T-helper 17 cell (primary cell): ENCODE measurements around the gene RABL3. TPM values are rescaled to one million over a fixed set of nuclear protein-coding genes. Genes with fewer than 3 reads are reported as not detected.
"Not testable (repeated sequence)": the region's sequence is repeated elsewhere in the genome, so short reads cannot be mapped to it uniquely, and the experiment has no call there.

Source experiments
- ATAC-seq: fragments of 150-1000 bp; cut with Tn5 transposase; 2 replicates; pipeline ENCODE4 v1.10.0; 2021; ENCODE audit warnings: mild to moderate bottlenecking, moderate library complexity
- DNase-seq, 3 donors: peaks; one replicate each; pipeline versions ENCODE4 v3.0.0 to v3.0.0-alpha.2; 2020 to 2021
- H3K9me3 ChIP-seq: one replicate; pipeline ENCODE4 v1.7.0; 2013; ENCODE audit warnings: low read length, mild to moderate bottlenecking; ENCODE audit not compliant: control insufficient read depth, poor library complexity, severe bottlenecking
- H3K27ac Mint-ChIP-seq: one replicate; pipeline ENCODE4 v1.8.0; 2022; ENCODE audit warnings: mild to moderate bottlenecking, moderate library complexity, mixed read lengths
- H3K27me3 Mint-ChIP-seq: one replicate; pipeline ENCODE4 v1.8.0; 2022; ENCODE audit warnings: mixed read lengths
- H3K36me3 Mint-ChIP-seq: one replicate; pipeline ENCODE4 v1.8.0; 2022; ENCODE audit warnings: low read depth, mixed read lengths
- H3K4me1 Mint-ChIP-seq: one replicate; pipeline ENCODE4 v1.8.0; 2022; ENCODE audit warnings: mild to moderate bottlenecking, mixed read lengths
- H3K4me3 Mint-ChIP-seq: one replicate; pipeline ENCODE4 v1.8.0; 2022; ENCODE audit warnings: mild to moderate bottlenecking, moderate library complexity, mixed read lengths
- total RNA-seq, 4 donors: library from RNA in 2 of 4; stranded (reverse) in 2 of 4; gene quantifications; one replicate each; pipeline ENCODE4 v1.2.3 and lab custom pipeline; 2022 to 2026

The RABL3 gene
- total RNA-seq, 2 donors from 2014 or later = 17.3 to 17.8 TPM

DNA sequence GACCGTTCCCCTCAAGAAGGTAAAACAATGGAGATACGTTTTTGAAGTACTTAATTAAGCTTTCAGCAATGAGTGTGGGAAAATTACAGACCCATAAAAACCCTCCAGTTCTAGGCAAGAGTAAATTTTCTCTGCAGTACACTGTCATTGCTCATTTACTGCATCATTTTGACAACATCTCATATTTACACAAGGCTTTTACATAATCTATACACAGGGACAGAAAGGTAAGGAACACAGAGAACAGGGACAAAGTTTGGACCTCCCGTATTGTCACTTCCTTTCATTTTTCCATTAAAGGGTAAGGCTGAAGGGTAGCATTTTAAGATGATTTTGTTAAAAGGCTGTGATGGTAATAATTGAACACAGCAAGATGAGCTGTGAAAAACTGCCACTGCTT is 52.9 kb downstream of the RABL3 start:
- Mint-ChIP-seq H3K27me3 (no peaks in the 10 kb centered on the region), H3K4me3 (no peak overlapping the region), H3K27ac (no peak overlapping the region), H3K36me3 (peaks cover 4% of the 10 kb centered on the region), H3K4me1 (peaks cover under 1% of the 10 kb centered on the region)
- DNase-seq (no peak), ATAC-seq (no peak)
- H3K9me3 ChIP-seq = no peaks in the 10 kb centered on the region

GRCh38 chr3:120688121-120688520 is 54.2 kb downstream of the RABL3 start:
- H3K4me1 Mint-ChIP-seq = no peaks in the 10 kb centered on the region
- H3K4me3 Mint-ChIP-seq = no peak overlapping the region
- H3K9me3 ChIP-seq = no peaks in the 10 kb centered on the region
- H3K36me3 Mint-ChIP-seq = peaks cover 4% of the 10 kb centered on the region
- no peak for DNase-seq
- H3K27me3 Mint-ChIP-seq = no peaks in the 10 kb centered on the region
- ATAC-seq = no peak
- no peak overlapping the region for H3K27ac Mint-ChIP-seq

DNA sequence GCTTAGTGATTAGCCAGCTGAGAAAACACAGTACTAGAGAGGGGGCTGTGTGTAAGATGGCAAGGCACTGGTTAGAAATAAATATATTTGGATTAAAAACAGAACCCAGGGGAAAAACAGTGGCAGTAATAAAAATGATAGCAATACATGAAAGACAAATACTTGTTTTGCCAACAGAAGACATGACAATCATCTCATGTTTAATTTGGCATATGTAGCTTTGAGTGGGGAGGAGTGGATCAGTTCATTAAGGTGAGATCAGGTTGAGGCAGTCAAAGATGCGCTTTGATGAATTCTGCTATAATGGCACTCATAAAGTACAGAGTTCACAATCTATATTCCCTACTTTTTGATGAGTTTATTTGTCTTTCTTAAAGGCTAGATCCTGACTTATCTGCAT is 56.9 kb downstream of the RABL3 start:
- ATAC-seq = no peak
- Mint-ChIP-seq H3K27ac (no peak overlapping the region), H3K27me3 (no peaks in the 10 kb centered on the region), H3K4me1 (peaks cover 5% of the 10 kb centered on the region), H3K36me3 (peaks cover 2% of the 10 kb centered on the region), H3K4me3 (no peak overlapping the region)
- H3K9me3 ChIP-seq = no peaks in the 10 kb centered on the region
- DNase-seq = no peak

GRCh38 chr3:120684896-120685295 is 57.4 kb downstream of the RABL3 start:
- Mint-ChIP-seq H3K36me3 (peaks cover 2% of the 10 kb centered on the region), H3K27ac (no peak overlapping the region), H3K4me1 (peaks cover 5% of the 10 kb centered on the region), H3K27me3 (no peaks in the 10 kb centered on the region), H3K4me3 (no peak overlapping the region)
- no peak for DNase-seq
- no peak for ATAC-seq
- no peaks in the 10 kb centered on the region for H3K9me3 ChIP-seq

- H3K9me3 ChIP-seq = no peaks in the 10 kb centered on the region
- no peak overlapping the region for H3K4me3 Mint-ChIP-seq
- H3K27ac Mint-ChIP-seq = no peak overlapping the region
- H3K36me3 Mint-ChIP-seq = peaks cover 2% of the 10 kb centered on the region
- ATAC-seq (no peak), DNase-seq (no peak)
- peaks cover 5% of the 10 kb centered on the region for H3K4me1 Mint-ChIP-seq
- H3K27me3 Mint-ChIP-seq = no peaks in the 10 kb centered on the region
These were observed 58.5 kb downstream of the RABL3 start for GRCh38 chr3:120683671-120684301.

GRCh38 chr3:120683213-120683612 is 59.1 kb downstream of the RABL3 start:
- Mint-ChIP-seq H3K4me1 (peaks cover 5% of the 10 kb centered on the region), H3K36me3 (peaks cover 2% of the 10 kb centered on the region), H3K27me3 (no peaks in the 10 kb centered on the region), H3K27ac (no peak overlapping the region), H3K4me3 (no peak overlapping the region)
- ATAC-seq (no peak), DNase-seq (no peak)
- no peaks in the 10 kb centered on the region for H3K9me3 ChIP-seq

- Mint-ChIP-seq H3K27me3 (no peaks in the 10 kb centered on the region), H3K36me3 (peaks cover 2% of the 10 kb centered on the region), H3K4me1 (peaks cover 5% of the 10 kb centered on the region), H3K27ac (no peak within 1 kb of the TSS), H3K4me3 (no peak within 1 kb of the TSS)
- no peaks in the 10 kb centered on the region for H3K9me3 ChIP-seq
- ATAC-seq (no peak), DNase-seq (no peak)
These were observed 60.1 kb downstream of the RABL3 start, which contains the start of gene HGD for GRCh38 chr3:120682095-120682681. Gene HGD, minus strand, starts transcription at chr3:120682239. Its CDS starts 128 bp downstream, at chr3:120682111.

DNA sequence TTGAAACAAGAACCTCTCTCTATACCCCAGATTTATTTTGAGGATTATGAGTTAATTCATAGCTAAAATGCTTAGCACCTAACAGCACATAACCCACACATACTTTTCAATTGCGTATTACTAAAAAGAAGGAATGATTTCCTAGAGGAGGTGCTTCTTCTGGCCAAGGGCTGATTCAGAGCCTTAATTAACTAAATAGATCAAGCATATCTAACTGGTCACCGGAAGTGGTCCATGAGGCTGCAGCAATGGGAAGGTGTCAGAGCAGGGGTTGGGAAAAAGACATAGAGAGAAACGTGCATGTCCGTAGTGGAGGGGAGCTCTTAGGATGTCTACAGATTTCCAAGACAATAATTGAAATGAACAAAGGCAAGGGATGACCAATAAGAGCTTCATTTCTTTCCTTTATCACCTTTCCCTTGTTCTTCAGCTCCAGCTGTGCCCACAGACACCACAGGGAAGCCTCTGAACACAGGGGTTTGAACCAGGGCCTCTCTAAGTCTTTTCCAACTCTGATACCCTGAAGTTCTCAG is 60.7 kb downstream of the RABL3 start:
- Mint-ChIP-seq H3K4me3 (no peak overlapping the region), H3K27me3 (no peaks in the 10 kb centered on the region), H3K4me1 (peaks cover 5% of the 10 kb centered on the region), H3K36me3 (no peaks in the 10 kb centered on the region), H3K27ac (no peak overlapping the region)
- ATAC-seq (no peak), DNase-seq (no peak)
- no peaks in the 10 kb centered on the region for H3K9me3 ChIP-seq

- Mint-ChIP-seq H3K4me3 (no peak overlapping the region), H3K36me3 (no peaks in the 10 kb centered on the region), H3K27ac (no peak overlapping the region), H3K27me3 (no peaks in the 10 kb centered on the region), H3K4me1 (peaks cover 5% of the 10 kb centered on the region)
- no peaks in the 10 kb centered on the region for H3K9me3 ChIP-seq
- ATAC-seq (no peak), DNase-seq (no peak)
These were observed 61.3 kb downstream of the RABL3 start for GRCh38 chr3:120681018-120681417.

- H3K9me3 ChIP-seq = no peaks in the 10 kb centered on the region
- Mint-ChIP-seq H3K27ac (no peak overlapping the region), H3K4me3 (no peak overlapping the region), H3K27me3 (peaks cover 5% of the 10 kb centered on the region), H3K4me1 (peaks cover 5% of the 10 kb centered on the region), H3K36me3 (no peaks in the 10 kb centered on the region)
- ATAC-seq (no peak), DNase-seq (no peak)
These were observed 62.0 kb downstream of the RABL3 start for GRCh38 chr3:120680193-120680894.

- Mint-ChIP-seq H3K4me1 (peaks cover 5% of the 10 kb centered on the region), H3K27ac (no peak overlapping the region)
- ATAC-seq = no peak
These were observed 63.3 kb downstream of the RABL3 start for GRCh38 chr3:120678984-120679383.

GRCh38 chr3:120678331-120678947 is 63.9 kb downstream of the RABL3 start:
- Mint-ChIP-seq H3K36me3 (no peaks in the 10 kb centered on the region), H3K4me1 (peaks cover 5% of the 10 kb centered on the region), H3K4me3 (no peak overlapping the region), H3K27ac (no peak overlapping the region), H3K27me3 (peaks cover 7% of the 10 kb centered on the region)
- ATAC-seq = no peak
- no peak for DNase-seq
- no peaks in the 10 kb centered on the region for H3K9me3 ChIP-seq

More at GRCh38 chr3:120678984-120679383, 63.3 kb downstream of the RABL3 start:
- peaks cover 7% of the 10 kb centered on the region for H3K27me3 Mint-ChIP-seq
- H3K4me3 Mint-ChIP-seq = no peak overlapping the region
- no peak for DNase-seq
- H3K36me3 Mint-ChIP-seq = no peaks in the 10 kb centered on the region
- H3K9me3 ChIP-seq = no peaks in the 10 kb centered on the region

- H3K36me3 Mint-ChIP-seq, ATAC-seq, H3K27ac Mint-ChIP-seq, H3K27me3 Mint-ChIP-seq, H3K9me3 ChIP-seq, H3K4me3 Mint-ChIP-seq, DNase-seq, H3K4me1 Mint-ChIP-seq: not testable (repeated sequence)
These were observed 65.1 kb downstream of the RABL3 start for GRCh38 chr3:120677193-120677592.
